Left renal cortex interstitium (tissue), 4 donors: ENCODE results near the gene PPP1R3C. TPM values are rescaled to one million over a fixed set of nuclear protein-coding genes. Genes with fewer than 3 reads are reported as not detected.
A peak's percentile ranks its signal among the peaks of the same experiment; 100 is the strongest.

Experiments
- DNase-seq, 4 donors: peaks; one replicate each; pipeline ENCODE4 v3.0.0-alpha.2; 2013; ENCODE audit warnings: low read depth in 4 of 4, low spot score in 2 of 4, missing footprints in 1 of 4
- polyA plus RNA-seq, 4 donors: library from polyadenylated mRNA; unstranded; fragments of 120-200 nt; gene quantifications; one replicate each; pipeline ENCODE4 v1.2.1, GENCODE V29; 2013; ENCODE audit not compliant: insufficient read length in 4 of 4

Gene PPP1R3C
- polyA plus RNA-seq: 10 to 100 TPM; 32.4 to 40.4 (median 36.6) TPM

GRCh38 chr10:91632671-91633550, at the start of gene PPP1R3C:
Gene PPP1R3C (minus strand): TSS chr10:91633071. CDS start chr10:91632969, 102 bp downstream.
- peak; percentile 56 to 81 (median 80) for DNase-seq

GRCh38 chr10:91681361-91682276, 48.7 kb upstream of the PPP1R3C start:
- DNase-seq: no peak

- no peak for DNase-seq
Observed at GRCh38 chr10:91680487-91680886, 47.6 kb upstream of the PPP1R3C start.

GRCh38 chr10:91679296-91679695, 46.4 kb upstream of the PPP1R3C start:
- no peak for DNase-seq

DNA sequence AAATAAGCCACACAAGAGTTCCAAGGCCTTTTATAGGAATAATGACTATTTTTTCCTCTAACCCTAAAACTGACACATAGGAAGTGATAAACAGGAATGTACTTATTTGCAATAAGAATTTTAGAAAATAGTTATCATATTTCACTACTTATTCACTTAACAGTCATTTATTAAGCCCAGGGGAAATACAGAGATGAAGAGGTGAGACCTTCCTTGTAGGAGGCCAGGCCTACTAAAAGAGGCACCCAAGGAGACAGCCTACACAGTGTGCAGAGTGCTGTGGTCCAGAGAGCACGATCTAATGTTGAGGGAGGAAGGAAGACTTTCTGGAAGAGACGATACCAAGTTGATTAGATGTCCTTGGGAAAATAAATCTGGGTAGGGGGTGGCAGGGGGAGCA, 45.0 kb upstream of the PPP1R3C start:
- no peak for DNase-seq

DNA sequence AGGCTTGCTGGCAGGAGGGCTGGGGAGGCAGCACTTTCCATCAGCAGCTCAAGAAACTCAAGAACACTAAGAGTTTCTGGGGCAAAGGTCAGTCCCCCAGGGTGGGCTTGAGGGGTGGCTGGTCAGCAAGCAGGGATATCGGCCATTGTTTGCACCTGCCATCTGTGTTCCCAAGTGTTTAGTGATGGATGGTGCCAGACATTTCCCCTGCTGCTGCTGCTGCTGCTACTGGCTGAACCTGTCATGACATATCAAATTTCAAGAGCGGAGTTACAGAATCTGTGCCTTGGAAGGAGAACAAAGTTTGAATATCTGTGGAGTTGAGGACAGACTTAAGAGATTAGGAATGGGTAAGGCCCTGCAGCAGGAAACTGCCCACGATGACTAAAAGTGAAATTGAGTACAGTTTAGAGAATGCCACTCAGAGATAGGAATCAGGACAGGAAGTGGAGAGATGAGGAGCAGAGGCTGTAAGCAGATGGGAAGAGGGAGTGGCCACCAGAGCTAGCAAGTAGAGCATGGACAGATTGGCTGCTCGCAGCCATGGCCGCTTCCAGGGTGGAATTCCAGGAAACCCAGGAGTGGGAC, 39.2 kb upstream of the PPP1R3C start:
- DNase-seq: no peak

GRCh38 chr10:91668913-91669312, 36.0 kb upstream of the PPP1R3C start:
- no peak for DNase-seq

DNA sequence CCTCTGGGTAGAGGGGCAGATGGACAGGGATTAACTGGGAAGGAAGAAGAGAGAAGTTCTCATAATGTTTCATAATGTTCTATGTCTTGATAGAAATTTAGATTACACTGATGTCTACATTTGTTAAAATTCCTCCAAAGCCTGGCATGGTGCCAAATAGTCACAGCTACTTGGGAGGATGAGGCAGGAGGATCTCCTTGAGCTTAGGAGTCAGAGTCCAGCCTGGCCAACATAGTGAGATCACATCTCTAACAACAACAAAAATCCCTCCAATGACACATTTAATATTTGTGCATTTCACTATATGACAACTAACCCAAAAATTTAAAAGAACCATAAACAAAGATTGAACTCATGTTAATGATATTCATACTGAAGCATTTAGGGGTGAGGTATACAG, 33.0 kb upstream of the PPP1R3C start:
- DNase-seq: no peak

- DNase-seq: no peak
Observed at GRCh38 chr10:91664426-91664825, 31.6 kb upstream of the PPP1R3C start.

GRCh38 chr10:91662993-91663392, 30.1 kb upstream of the PPP1R3C start:
- no peak for DNase-seq

DNA sequence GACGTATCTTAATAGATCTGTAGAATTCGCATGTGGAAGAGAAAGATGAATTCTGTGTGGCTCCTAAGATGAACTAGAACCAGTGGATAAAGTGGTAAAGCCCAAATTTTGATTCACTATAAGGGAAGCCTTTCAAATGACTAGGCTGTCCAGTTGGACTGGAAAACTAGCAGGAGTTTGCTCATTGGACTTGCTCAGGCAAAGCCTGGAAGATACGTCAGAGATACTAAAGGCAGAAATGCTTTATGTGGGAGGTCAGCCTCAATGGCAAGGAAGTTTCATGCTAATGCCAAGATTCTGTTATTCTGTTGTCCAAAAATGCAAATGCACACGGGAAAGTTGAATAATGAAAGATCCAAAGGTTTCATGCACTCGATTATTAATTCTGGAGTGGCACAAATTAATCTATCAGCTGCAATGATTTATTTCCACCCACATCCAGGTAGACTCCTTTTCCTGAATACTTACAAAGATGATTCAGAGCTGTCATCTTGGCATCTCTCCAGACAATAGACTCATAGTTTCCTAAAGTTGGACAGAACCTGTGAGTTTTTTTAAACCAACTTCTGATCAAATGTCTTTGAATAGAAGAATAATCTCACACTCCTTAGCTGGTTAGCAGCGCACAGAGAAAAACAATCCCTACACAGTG, 20.5 kb upstream of the PPP1R3C start:
- DNase-seq: no peak

- no peak for DNase-seq
Observed at GRCh38 chr10:91652364-91652763, 19.5 kb upstream of the PPP1R3C start.

DNA sequence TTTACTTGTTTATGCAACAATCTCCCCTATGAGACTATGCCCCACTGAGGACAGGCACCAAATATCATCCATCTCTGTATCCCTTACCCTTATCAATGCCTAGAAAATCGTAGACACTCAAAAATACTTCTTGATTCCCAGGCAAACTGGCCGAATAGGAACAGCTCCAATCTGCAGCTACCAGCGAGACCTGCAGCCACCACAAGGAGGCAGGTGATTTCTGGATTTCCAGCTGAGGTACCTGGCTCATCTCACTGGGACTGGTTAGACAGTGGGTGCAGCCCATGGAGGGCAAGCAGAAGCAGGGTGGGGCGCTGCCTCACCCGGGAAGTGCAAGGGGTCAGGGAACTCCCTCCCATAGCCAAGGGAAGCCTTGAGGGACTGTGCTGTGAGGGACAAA, 10.8 kb upstream of the PPP1R3C start:
- no peak for DNase-seq

- DNase-seq: no peak
Observed at GRCh38 chr10:91642831-91643692, 10.2 kb upstream of the PPP1R3C start.

DNA sequence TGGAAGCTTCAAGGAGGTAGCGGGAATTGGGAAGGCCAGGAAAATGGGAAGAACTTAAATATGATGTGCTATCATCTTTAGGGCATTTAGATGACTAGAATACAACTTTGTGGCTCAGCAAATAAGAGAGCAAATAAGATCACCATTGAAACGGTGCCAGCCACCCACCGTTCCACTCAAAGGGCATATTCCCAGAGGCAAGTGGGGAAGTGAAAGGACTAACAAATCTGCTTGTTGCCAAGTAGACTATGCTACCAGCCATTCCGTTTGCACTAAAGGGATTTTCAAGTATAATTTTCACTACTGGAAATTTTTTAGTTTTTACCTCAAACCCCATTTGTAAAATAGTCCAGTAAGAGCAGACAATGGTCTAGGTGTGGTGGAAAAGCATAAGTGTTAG, 4.0 kb upstream of the PPP1R3C start:
- DNase-seq: no peak

DNA sequence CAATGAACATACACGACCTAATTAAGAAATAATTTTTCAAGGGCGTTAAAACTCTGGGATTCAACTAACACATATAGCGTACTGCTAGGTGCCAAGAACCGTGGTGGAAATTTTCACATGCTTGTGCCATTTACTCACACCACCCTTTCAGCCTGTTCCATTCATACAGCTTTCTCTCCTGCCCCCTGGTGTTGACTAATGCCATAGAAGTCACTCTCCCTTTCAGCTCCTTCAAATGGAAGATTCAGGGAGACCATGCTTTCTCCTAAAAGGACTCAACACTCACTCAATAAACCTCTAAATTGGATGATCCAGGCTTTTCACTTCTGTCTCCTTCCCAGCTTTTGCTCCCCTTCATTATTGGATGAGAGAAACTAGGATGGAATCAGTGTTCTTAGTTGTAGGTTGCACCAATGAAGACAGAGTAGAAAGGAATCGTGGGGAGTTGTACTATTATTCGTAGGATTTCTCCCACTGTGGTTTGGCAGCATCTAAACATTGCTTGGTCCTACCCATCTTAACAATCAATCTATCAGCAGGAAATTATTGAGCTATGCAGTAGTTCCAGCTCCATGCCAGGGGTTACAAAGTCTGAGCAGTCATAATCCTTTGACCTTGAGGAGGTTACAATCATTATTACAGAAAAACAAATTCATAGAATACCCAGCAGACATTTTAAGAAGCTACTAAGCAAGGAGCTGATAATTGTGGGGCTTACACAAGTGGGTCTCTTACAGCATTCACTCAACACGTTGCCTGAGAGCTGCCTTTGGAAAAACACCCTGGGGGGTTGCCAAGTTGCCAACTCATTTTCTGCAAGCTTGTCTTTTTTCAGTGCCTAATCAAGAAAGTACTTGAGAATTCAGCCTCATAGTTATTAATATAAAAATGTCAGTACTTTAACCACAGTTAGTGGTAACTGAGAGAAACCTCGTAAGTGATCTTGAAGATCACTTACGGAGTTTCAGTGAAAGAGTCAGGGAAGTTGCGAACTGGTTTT, 2.8 kb upstream of the PPP1R3C start:
- peak in 3 of 4 donors; percentile 34 to 82 (median 51) for DNase-seq

DNA sequence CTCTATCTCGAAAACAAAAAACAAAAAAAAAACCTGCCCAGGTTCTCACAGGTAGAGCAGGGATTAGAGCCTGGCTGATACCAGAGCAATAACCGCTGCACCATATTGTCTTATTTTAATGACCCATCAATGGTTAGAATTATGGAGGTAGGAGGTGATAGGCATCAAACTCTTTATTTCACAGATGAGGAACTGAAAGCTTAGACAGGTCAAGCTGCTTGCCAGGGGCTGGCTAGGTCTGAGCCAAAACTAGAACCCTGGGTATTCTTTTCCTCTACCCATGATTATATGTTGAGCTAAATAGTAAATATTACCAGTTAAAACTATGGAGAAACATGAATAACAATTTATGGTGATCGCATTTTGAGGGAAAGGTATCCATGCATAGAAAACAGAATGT, 2.0 kb upstream of the PPP1R3C start:
- no peak for DNase-seq

DNA sequence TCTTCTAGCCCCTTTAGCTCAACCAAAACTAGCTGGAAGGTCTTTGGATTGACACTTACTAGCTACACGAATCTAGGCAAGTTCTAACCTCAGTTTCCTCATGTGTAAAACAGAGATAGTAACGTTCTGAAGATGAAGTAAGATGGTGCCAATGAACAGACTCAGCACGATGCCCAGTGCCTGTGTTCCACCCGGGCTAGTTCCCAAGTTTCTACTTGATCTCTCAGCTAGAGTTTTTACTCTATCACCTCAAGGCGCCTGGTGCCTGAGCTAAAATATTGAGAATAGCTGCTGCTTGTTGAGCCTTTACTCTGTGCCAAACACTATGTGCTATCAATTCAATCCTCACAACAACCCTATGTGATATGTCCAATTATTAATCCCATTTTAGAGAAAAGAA, 1.4 kb upstream of the PPP1R3C start:
- DNase-seq: no peak
